HepG2 (cell line): ENCODE measurements around the gene VCP. TPM values are rescaled to one million over a fixed set of nuclear protein-coding genes. Genes with fewer than 3 reads are reported as not detected.

ENCODE experiments used
- CTCF ChIP-seq: sonication (generic); formaldehyde crosslinking; IDR thresholded peaks from 2 replicates; pipeline ENCODE4 v1.5.0; 2020; ENCODE audit warnings: mild to moderate bottlenecking, missing genetic modification reagents, moderate library complexity
- FOXA1 ChIP-seq, 2 experiments: fragments of 450-650 bp in 1 of 2; sonication (generic) in 1 of 2; formaldehyde crosslinking in 1 of 2; IDR thresholded peaks; 2 replicates each; pipeline versions ENCODE4 v1.4.0 to v1.6.1; 2016 to 2020; ENCODE audit warnings: missing genetic modification reagents in 1 of 2
- FOXA3 ChIP-seq: IDR thresholded peaks from 2 replicates; pipeline ENCODE4 v1.6.1; 2016; ENCODE audit warnings: missing genetic modification reagents, missing compliant biosample characterization
- MLLT10 ChIP-seq: sonication (generic); formaldehyde crosslinking; IDR thresholded peaks from 2 replicates; pipeline ENCODE4 v1.4.0; 2020; ENCODE audit warnings: missing genetic modification reagents
- PBX2 ChIP-seq: IDR thresholded peaks from 2 replicates; pipeline ENCODE4 v1.6.1; 2016; ENCODE audit warnings: control low read depth
- POLR2AphosphoS2 ChIP-seq: IDR thresholded peaks from 2 replicates; pipeline ENCODE4 v1.6.1; 2011; ENCODE audit warnings: low read depth, low read length, improper control_type of control experiment
- SMC3 ChIP-seq: IDR thresholded peaks from 2 replicates; pipeline ENCODE4 v1.6.1; 2011; ENCODE audit warnings: low read length, improper control_type of control experiment
- STAG1 ChIP-seq: sonication (generic); formaldehyde crosslinking; IDR thresholded peaks from 2 replicates; pipeline ENCODE4 v1.4.0; 2020; ENCODE audit warnings: missing genetic modification reagents
- WIZ ChIP-seq: sonication (generic); formaldehyde crosslinking; IDR thresholded peaks from 2 replicates; pipeline ENCODE4 v1.5.1; 2020; ENCODE audit warnings: mild to moderate bottlenecking, missing genetic modification reagents
- ZEB1 ChIP-seq: IDR thresholded peaks from 2 replicates; pipeline ENCODE4 v1.6.1; 2012; ENCODE audit warnings: mild to moderate bottlenecking, low read depth, inconsistent platforms; ENCODE audit not compliant: insufficient replicate concordance
- ZNF629 ChIP-seq: sonication (generic); formaldehyde crosslinking; conservative IDR thresholded peaks from 2 replicates; pipeline ENCODE4 v1.5.0; 2020; ENCODE audit warnings: missing genetic modification reagents
- ZNF646 ChIP-seq: sonication (generic); formaldehyde crosslinking; IDR thresholded peaks from 2 replicates; pipeline ENCODE4 v1.9.0; 2021; ENCODE audit warnings: mild to moderate bottlenecking, missing genetic modification reagents
- polyA plus RNA-seq, 8 experiments: library from polyadenylated mRNA; depleted of rRNA in 3 of 8; stranded (reverse) in 7 of 8; unstranded in 1 of 8; fragments of >200 nt; fragmentation: Illumina TruSeq in 4 of 8; extraction: Trizol in 4 of 8; gene quantifications; 2 replicates each; pipeline versions ENCODE4 v1.2.1 to v1.2.3, GENCODE V29; 2011 to 2016; ENCODE audit warnings: low read depth in 4 of 8, missing spikeins in 1 of 8, mixed read lengths in 1 of 8; ENCODE audit not compliant: insufficient read depth in 1 of 8
- total RNA-seq, 5 experiments: library from RNA; depleted of rRNA; stranded (reverse); fragments of >200 nt; fragmentation: Illumina TruSeq; extraction: Trizol; gene quantifications; 2 replicates each; pipeline ENCODE4 v1.2.3, GENCODE V29; 2016; ENCODE audit warnings: low read depth in 1 of 5

The VCP gene
- total and polyA plus RNA-seq, 2 of the 13 experiments (the other 11 are each of a cell fraction or from before 2014, with no cell fraction given): 143 to 391 TPM

GRCh38 chr9:35051069-35051967 lies 21.1 kb downstream of the VCP start (continued):
- TF ChIP-seq CTCF (CRISPR knock-in tag) (peak; percentile 73), ZNF629 (CRISPR knock-in tag) (no peak), POLR2AphosphoS2 (peak; percentile 94), ZEB1 (no peak), MLLT10 (CRISPR knock-in tag) (no peak), WIZ (no peak), PBX2 (CRISPR knock-in tag) (no peak), SMC3 (peak; percentile 63; the same call in 1 of the 2 replicates), FOXA3 (CRISPR knock-in tag) (peak; percentile 38; the same call in 1 of the 2 replicates), STAG1 (CRISPR knock-in tag) (peak; percentile 24; the same call in 1 of the 2 replicates), ZNF646 (CRISPR knock-in tag) (no peak), FOXA1 (IDR thresholded peaks at IDR 0.05) (no peak), FOXA1 (CRISPR knock-in tag; IDR thresholded peaks at IDR 0.05) (peak; percentile 28; the same call in 1 of the 2 replicates)
